ENCODE measurements around the gene WDR76. TPM values are rescaled to one million over a fixed set of nuclear protein-coding genes. Genes with fewer than 3 reads are reported as not detected.

WDR76 gene
- 3.6 and 7.5 TPM in 2 replicates for total RNA-seq

GRCh38 chr15:43826508-43827341 is at the start of gene WDR76:
TSS of gene WDR76 (plus strand) at chr15:43827002. CDS start at chr15:43827033, 31 bp downstream.

GRCh38 chr15:43791993-43792760 is 34.6 kb upstream of the WDR76 start, which contains the start of gene SERF2:
TSS of gene SERF2 (plus strand) at chr15:43792320. CDS start at chr15:43792377, 57 bp downstream.

GRCh38 chr15:43799945-43800285 is 26.9 kb upstream of the WDR76 start, which contains the start of gene SERINC4:
TSS of gene SERINC4 (minus strand) at chr15:43800220. CDS start at chr15:43799986, 234 bp downstream.

GRCh38 chr15:43800286-43801141 is 26.3 kb upstream of the WDR76 start, which contains the start of gene HYPK:
TSS of gene HYPK (plus strand) at chr15:43800599. CDS start at chr15:43800623, 24 bp downstream.

GRCh38 chr15:43824302-43825246 is 2.2 kb upstream of the WDR76 start, which contains the start of gene MFAP1:
TSS of gene MFAP1 (minus strand) at chr15:43824690. CDS start at chr15:43824569, 121 bp downstream.

Other genes starting within 250 kb of the WDR76 start
- 29.4 and 67.8 TPM in 2 replicates for gene PPIP5K1, start 236.8 kb upstream of the WDR76 start, total RNA-seq
- 10.4 and 11.8 TPM in 2 replicates for gene CKMT1B, start 233.0 kb upstream of the WDR76 start, total RNA-seq
- gene STRC, start 208.2 kb upstream of the WDR76 start, total RNA-seq: 0.43 and 0.72 TPM in 2 replicates
- gene CATSPER2, start 178.2 kb upstream of the WDR76 start, total RNA-seq: 0.85 and 3.6 TPM in 2 replicates
- 17.3 and 47.0 TPM in 2 replicates for gene CKMT1A, start 133.1 kb upstream of the WDR76 start, total RNA-seq
- 117 and 120 TPM in 2 replicates for gene PDIA3, start 80.6 kb upstream of the WDR76 start, total RNA-seq
- gene ELL3, start 50.0 kb upstream of the WDR76 start, total RNA-seq: 23.6 and 27.3 TPM in 2 replicates
- 341 and 741 TPM in 2 replicates for gene SERF2, start 34.7 kb upstream of the WDR76 start, total RNA-seq
- not detected in 2 replicates for gene SERINC4, start 26.8 kb upstream of the WDR76 start, total RNA-seq
- gene HYPK, start 26.4 kb upstream of the WDR76 start, total RNA-seq: 1.7 and 2.4 TPM in 2 replicates
- gene MFAP1, start 2.3 kb upstream of the WDR76 start, total RNA-seq: 16.4 and 23.9 TPM in 2 replicates

Data from tracheal epithelial cell (primary cell).